ENCODE data around the gene KIF16B. TPM values are rescaled to one million over a fixed set of nuclear protein-coding genes. Genes with fewer than 3 reads are reported as not detected.
A peak's percentile ranks its signal among the peaks of the same experiment; 100 is the strongest.

KIF16B gene, protein sequence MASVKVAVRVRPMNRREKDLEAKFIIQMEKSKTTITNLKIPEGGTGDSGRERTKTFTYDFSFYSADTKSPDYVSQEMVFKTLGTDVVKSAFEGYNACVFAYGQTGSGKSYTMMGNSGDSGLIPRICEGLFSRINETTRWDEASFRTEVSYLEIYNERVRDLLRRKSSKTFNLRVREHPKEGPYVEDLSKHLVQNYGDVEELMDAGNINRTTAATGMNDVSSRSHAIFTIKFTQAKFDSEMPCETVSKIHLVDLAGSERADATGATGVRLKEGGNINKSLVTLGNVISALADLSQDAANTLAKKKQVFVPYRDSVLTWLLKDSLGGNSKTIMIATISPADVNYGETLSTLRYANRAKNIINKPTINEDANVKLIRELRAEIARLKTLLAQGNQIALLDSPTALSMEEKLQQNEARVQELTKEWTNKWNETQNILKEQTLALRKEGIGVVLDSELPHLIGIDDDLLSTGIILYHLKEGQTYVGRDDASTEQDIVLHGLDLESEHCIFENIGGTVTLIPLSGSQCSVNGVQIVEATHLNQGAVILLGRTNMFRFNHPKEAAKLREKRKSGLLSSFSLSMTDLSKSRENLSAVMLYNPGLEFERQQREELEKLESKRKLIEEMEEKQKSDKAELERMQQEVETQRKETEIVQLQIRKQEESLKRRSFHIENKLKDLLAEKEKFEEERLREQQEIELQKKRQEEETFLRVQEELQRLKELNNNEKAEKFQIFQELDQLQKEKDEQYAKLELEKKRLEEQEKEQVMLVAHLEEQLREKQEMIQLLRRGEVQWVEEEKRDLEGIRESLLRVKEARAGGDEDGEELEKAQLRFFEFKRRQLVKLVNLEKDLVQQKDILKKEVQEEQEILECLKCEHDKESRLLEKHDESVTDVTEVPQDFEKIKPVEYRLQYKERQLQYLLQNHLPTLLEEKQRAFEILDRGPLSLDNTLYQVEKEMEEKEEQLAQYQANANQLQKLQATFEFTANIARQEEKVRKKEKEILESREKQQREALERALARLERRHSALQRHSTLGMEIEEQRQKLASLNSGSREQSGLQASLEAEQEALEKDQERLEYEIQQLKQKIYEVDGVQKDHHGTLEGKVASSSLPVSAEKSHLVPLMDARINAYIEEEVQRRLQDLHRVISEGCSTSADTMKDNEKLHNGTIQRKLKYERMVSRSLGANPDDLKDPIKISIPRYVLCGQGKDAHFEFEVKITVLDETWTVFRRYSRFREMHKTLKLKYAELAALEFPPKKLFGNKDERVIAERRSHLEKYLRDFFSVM (N-terminal part only)
- total RNA-seq: 10 to 100 TPM in 2 of 8 experiments, 1 to 10 TPM in 6; 4.5 to 11.7 (median 7.8) TPM

DNA sequence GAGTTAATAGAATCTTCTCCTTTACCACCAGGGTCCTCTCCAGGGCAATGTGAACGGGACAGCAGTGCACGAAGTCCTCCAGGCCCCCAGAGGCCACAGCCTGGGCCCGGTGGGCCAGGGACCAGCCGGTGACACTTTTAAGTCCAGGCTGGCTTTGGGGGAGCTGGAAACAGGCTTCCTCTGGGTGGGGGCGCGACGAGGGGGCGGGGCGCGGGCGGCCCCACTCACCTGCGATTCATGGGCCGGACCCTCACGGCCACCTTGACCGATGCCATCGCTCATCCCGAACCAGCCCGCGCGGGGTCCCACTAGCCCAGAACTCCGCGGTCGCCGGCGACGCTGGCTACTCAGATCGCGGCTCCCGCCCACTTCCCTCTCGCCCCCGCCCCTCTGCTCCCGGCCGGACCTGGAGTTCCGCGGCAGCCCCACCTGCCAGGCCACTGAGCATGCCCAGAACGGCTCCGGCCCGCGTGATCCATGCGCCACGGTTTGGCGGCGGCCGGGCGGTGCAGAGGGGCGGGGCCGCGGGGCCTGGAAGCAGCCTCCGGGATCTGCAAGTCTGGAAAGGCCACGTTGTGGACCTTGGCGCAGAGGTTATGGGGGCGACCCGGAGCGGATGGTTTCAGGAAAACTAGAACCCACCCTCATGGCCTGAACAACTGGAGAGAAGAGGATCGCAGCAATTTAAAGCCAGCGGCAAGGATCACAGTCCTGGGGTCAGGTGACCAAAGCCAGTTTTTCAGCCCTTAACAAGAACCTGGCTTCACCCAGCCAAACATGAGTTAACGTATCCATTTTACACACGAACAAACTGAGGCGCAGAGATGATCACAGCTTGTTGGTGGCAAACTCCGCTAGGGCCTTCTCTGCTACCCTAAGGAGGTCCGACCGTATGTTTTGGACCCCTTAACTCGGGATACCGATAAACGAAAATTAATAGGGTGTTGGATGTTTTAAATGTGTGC lies at the start of gene KIF16B:
KIF16B (minus strand) TSS at position 448 of the 965 bp plus-strand sequence; CDS start at position 275, 173 bp downstream.
- peak within 1 kb of the TSS in 1 of 2 donors; percentile 15 for H3K27ac ChIP-seq
- WGBS, 10 experiments: 15 to 100% (median 63%) methylated on average over 1 to 13 of the region's 65 CpGs
- no peaks in the 10 kb centered on the region for H3K4me1 ChIP-seq (replicated peaks in 1 of 2)
- ATAC-seq (replicated peaks in 6 of 8): peak; percentile 70 to 93 (median 88)
- H3K4me3 ChIP-seq: peak within 1 kb of the TSS; percentile 39 to 75 (median 58)
- in situ Hi-C loops (cut with MboI; ENCODE audit: low pct_unique_long_range_greater_than_20kb in 2 of 9, low sequenced_read_pairs in 9 of 9, unreplicated experiment in 9 of 9): no loop called here

DNA sequence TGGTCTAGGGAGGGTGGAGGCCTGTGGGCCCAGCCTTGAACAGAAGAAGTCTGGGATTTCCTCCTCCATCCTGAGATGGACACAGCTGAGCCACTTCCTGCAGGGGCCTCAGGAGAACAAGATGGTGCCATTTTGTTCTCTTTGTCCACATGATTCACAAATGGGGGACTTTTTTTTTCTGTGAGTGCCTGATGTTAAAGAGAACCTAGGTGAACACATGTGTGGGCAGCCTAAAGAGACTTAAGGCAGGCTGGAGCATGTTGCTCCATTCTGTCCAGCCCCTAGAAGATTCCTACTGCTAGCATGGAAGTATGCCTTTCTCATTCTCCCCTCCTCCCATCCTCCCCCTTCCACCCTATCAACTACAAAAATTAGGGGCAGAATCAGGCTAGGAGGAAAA lies 49.3 kb upstream of the KIF16B start:
- ATAC-seq (replicated peaks in 6 of 8): no peak
- no peak overlapping the region for H3K27ac ChIP-seq
- peaks cover 0 to 4% of the 10 kb centered on the region in 2 donors for H3K4me1 ChIP-seq (replicated peaks in 1 of 2)
- in situ Hi-C loops (cut with MboI; ENCODE audit: low pct_unique_long_range_greater_than_20kb in 2 of 9, low sequenced_read_pairs in 9 of 9, unreplicated experiment in 9 of 9): no loop called here
- no peak overlapping the region for H3K4me3 ChIP-seq

DNA sequence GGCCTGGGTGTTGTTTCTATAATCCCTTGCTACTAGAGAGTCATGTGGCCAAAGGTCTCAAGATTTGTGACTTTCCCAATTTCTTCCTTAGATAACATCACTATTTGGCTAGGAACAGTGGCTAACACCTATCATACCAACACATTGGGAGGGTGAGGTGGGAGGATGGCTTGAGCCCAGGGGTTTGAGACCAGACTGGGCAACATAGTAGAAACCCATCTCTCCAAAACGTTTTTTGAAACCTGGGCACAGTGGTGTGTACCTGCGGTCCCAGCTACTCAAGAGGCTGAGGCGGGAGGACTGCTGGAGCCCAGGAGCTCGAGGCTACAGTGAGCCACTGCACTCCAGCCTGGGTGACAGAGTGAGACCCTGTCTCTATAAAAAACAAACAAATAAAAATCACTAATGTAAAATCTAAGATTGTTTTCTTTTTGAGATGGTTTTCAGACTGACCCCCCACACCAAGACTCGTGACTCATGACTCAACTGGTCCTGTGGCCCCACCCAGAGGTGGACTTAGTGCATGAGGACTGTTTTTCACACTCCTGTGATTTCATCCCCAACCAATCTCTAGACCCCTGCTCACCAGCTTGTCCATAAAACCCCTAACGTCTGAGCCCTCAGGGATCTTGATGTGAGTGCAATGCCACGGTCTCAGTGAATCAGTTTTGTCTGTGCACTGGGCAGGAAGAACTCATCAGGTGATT lies 48.3 kb upstream of the KIF16B start:
- in situ Hi-C loops (cut with MboI; ENCODE audit: low pct_unique_long_range_greater_than_20kb in 2 of 9, low sequenced_read_pairs in 9 of 9, unreplicated experiment in 9 of 9): no loop called here
- H3K4me1 ChIP-seq (replicated peaks in 1 of 2): peaks cover 0 to 4% of the 10 kb centered on the region in 2 donors
- no peak overlapping the region for H3K27ac ChIP-seq
- H3K4me3 ChIP-seq: no peak overlapping the region
- WGBS, 10 experiments: 40 to 83% (median 60%) methylated on average over 2 to 5 of the region's 7 CpGs; no CpG with 5 or more reads in 3 of the 10 experiments
- ATAC-seq (replicated peaks in 6 of 8): peak in 2 of 8 experiments; percentile 54 to 56

DNA sequence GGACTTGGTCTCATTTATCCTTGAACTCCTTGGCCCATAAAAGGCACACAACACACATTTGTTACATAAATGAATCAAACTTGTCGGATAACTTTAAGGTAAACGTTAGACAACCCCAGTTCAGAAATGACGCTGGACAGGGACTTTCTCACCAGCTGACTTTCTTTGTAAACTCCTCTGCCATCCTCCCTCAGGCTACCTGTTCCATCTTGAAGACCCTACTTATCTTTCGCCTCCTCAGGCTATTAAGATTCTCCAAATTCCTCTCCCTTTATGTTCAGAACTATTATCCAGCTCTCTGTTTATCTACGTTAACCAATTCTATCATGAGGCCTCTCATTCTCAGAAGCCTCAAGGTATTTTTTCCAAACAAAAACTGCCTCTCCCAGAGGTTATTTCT lies 47.7 kb upstream of the KIF16B start:
- Histone ChIP-seq H3K27ac (no peak overlapping the region), H3K4me1 (replicated peaks in 1 of 2) (peaks cover 0 to 4% of the 10 kb centered on the region in 2 donors), H3K4me3 (no peak overlapping the region)
- no peak for ATAC-seq (replicated peaks in 6 of 8)
- in situ Hi-C loops (cut with MboI; ENCODE audit: low pct_unique_long_range_greater_than_20kb in 2 of 9, low sequenced_read_pairs in 9 of 9, unreplicated experiment in 9 of 9): no loop called here
- WGBS, 10 experiments: 30 to 100% (median 83%) methylated on average over 1 to 5 of the region's 5 CpGs; no CpG with 5 or more reads in 1 of the 10 experiments

DNA sequence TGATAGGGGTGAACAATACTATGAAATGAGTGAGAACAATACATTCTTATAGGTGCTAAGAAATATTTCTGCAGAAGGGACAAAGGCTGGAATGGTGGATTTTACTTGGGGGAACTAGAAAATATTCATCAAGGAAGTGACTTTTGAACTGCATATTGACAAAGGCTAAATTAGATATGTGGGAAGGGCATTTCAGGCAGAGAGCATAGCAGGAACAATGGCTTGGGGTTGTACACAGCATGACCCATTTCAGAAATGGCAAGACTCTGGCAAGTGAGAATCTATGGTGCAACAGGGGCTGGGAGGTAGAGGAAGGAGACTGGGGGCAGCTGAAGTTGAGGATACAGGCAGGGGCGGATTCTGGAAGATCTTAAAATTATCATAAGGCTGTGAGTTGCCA lies 46.7 kb upstream of the KIF16B start:
- Histone ChIP-seq H3K4me1 (replicated peaks in 1 of 2) (peaks cover 0 to 11% of the 10 kb centered on the region in 2 donors), H3K27ac (no peak overlapping the region), H3K4me3 (no peak overlapping the region)
- 25 to 100% (median 69%) methylated on average over 1 of the region's 1 CpG; no CpG with 5 or more reads in 6 of the 10 experiments for WGBS, 10 experiments
- ATAC-seq (replicated peaks in 6 of 8): no peak
- in situ Hi-C loops (cut with MboI; ENCODE audit: low pct_unique_long_range_greater_than_20kb in 2 of 9, low sequenced_read_pairs in 9 of 9, unreplicated experiment in 9 of 9): no loop called here

DNA sequence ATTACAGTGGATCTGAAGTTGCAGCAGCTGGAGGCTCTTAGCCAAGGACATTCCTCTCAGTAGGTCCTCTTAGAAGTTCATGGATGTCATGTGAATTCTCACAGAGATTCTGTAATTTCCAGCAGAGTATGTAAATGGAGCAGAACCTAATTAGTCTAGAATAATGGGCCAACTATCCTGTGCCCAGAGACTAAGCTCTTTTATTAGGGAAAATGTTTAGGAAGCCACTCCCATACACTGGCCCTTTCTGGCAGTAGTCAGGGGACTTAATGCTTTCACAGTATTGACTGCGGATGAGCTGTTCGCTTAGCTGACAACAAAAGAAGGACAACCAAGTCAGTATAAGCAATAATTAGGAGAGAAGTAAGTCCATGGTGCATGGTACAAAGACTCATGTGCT lies 43.8 kb upstream of the KIF16B start:
- no peak overlapping the region for H3K27ac ChIP-seq
- WGBS, 10 experiments: 65 to 100% (median 82%) methylated on average over 1 to 2 of the region's 2 CpGs; no CpG with 5 or more reads in 2 of the 10 experiments
- no peak overlapping the region for H3K4me3 ChIP-seq
- H3K4me1 ChIP-seq (replicated peaks in 1 of 2): peaks cover 0 to 11% of the 10 kb centered on the region in 2 donors
- in situ Hi-C loops (cut with MboI; ENCODE audit: low pct_unique_long_range_greater_than_20kb in 2 of 9, low sequenced_read_pairs in 9 of 9, unreplicated experiment in 9 of 9): no loop called here
- ATAC-seq (replicated peaks in 6 of 8): peak in 1 of 8 experiments; percentile 47

DNA sequence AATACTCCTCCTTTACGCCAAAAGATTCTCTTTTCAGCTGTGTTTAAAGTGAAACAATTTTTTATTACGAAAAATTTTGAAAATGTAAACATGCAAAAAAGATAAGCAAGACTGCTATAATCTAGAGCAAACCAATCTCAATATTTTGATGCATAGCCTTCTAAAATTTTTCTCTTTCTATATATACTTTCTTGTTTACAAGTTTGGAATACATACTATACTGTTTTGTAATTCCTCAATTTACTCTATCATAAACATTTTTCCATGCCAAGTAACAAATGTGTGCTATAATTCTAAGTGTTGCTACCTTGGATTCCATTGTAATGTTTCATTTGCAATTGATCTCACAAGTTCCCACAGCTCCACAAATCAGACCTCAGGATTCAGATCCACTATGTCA lies 43.1 kb upstream of the KIF16B start:
- Histone ChIP-seq H3K4me1 (replicated peaks in 1 of 2) (peaks cover 0 to 11% of the 10 kb centered on the region in 2 donors), H3K4me3 (no peak overlapping the region), H3K27ac (no peak overlapping the region)
- in situ Hi-C loops (cut with MboI; ENCODE audit: low pct_unique_long_range_greater_than_20kb in 2 of 9, low sequenced_read_pairs in 9 of 9, unreplicated experiment in 9 of 9): no loop called here
- WGBS, 10 experiments: 0 to 100% (median 71%) methylated on average over 1 to 2 of the region's 2 CpGs
- ATAC-seq (replicated peaks in 6 of 8): no peak

DNA sequence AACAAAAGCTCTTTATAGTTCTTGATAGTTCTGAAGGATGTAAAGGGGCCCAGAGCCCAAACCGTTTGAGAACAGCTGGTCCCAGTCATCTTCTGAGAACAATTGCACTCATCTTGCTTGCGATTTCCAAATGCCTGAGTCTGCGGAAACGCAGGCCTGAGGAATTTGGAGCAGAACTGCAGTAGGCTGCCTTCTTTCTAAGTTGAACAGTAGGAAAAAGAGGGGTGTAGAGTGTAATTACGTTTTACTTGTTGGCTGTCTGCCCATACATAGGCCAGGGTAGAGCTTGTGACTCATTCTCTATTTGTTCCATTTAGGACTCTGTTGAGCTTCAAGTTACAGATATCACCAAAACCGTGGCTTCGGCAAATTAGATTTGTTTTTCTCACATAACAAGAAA lies 42.0 kb upstream of the KIF16B start:
- in situ Hi-C loops (cut with MboI; ENCODE audit: low pct_unique_long_range_greater_than_20kb in 2 of 9, low sequenced_read_pairs in 9 of 9, unreplicated experiment in 9 of 9): no loop called here
- no peak overlapping the region for H3K27ac ChIP-seq
- peak in 6 of 8 experiments; percentile 11 to 82 (median 66) for ATAC-seq (replicated peaks in 6 of 8)

DNA sequence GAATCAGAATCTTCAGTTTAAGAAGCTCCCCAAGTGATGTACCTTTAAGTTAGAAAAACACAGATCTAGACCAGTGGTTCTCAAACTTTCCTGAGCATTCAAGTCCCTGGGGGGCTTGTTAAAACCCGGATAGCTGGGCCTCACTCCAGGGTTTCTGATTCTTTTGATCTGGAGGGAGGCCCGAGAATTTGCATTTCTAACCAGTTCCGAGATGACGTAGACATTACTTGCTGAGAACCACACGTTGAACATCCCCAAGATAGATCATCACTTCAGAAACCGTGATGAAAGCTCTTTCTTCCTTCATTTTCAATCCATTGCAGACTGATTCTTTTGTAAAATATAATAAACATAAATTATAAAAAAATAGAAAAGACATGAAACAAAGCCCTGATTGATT lies 40.7 kb upstream of the KIF16B start:
- ATAC-seq (replicated peaks in 6 of 8): no peak
- in situ Hi-C loops (cut with MboI; ENCODE audit: low pct_unique_long_range_greater_than_20kb in 2 of 9, low sequenced_read_pairs in 9 of 9, unreplicated experiment in 9 of 9): no loop called here

More for the DNA sequence above, 42.0 kb upstream of the KIF16B start:
- peaks cover 0 to 11% of the 10 kb centered on the region in 2 donors for H3K4me1 ChIP-seq (replicated peaks in 1 of 2)
- H3K4me3 ChIP-seq: no peak overlapping the region
- 0 to 64% (median 50%) methylated on average over 1 to 7 of the region's 7 CpGs; no CpG with 5 or more reads in 1 of the 10 experiments for WGBS, 10 experiments

DNA sequence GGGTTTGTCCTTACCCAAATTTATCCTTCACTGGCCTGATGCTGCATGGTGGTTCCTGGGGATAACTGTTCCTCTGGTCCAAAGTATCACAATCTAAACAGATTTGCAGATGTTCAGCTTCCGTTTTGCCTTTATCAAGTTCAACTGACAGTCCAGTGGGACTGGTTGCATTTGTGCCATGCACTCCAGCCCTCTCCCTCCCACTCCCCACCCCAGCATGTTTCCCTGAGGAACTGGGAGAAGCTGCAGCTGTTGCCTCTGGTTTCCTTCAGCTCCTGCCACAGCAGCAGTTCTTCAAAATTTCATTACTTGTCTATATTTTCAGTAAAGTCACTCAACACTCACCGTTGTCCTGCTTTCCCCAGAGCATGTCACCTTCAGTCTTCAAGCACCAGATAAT lies 39.5 kb upstream of the KIF16B start:
- no peak for ATAC-seq (replicated peaks in 6 of 8)
- Histone ChIP-seq H3K4me1 (replicated peaks in 1 of 2) (peaks cover 18 to 23% of the 10 kb centered on the region in 2 donors), H3K4me3 (no peak overlapping the region), H3K27ac (no peak overlapping the region)
- in situ Hi-C loops (cut with MboI; ENCODE audit: low pct_unique_long_range_greater_than_20kb in 2 of 9, low sequenced_read_pairs in 9 of 9, unreplicated experiment in 9 of 9): no loop called here
- WGBS, 10 experiments: 0 to 100% (median 84%) methylated on average over 1 to 2 of the region's 2 CpGs; no CpG with 5 or more reads in 5 of the 10 experiments

More for the DNA sequence above, 40.7 kb upstream of the KIF16B start:
- Histone ChIP-seq H3K4me1 (replicated peaks in 1 of 2) (peaks cover 5 to 11% of the 10 kb centered on the region in 2 donors), H3K27ac (no peak overlapping the region), H3K4me3 (no peak overlapping the region)
- 6 to 72% (median 40%) methylated on average over 1 to 6 of the region's 6 CpGs for WGBS, 10 experiments

DNA sequence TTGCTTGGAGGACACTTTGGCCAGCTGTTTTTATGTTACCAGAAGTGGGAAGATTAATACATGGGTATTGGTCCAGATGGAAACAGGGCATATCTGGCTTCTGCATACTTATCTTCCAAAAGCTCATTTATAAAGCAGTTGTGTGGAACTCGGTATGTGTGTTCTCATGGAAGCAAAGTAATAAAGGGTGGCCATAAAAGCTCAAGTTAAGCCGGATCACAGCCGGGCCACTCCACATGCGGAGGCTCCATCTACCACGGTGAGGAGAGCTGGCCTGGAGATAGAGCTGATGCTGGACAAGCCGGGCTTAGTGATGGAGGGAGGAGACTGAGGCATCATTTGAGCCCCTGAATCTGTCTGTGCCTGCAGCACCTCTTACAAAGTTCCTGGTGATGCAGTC lies 38.6 kb upstream of the KIF16B start:
- H3K27ac ChIP-seq: no peak overlapping the region
- WGBS, 10 experiments: 37 to 100% (median 91%) methylated on average over 2 to 5 of the region's 6 CpGs; no CpG with 5 or more reads in 6 of the 10 experiments
- no peak for ATAC-seq (replicated peaks in 6 of 8)
- no peak overlapping the region for H3K4me3 ChIP-seq
- peaks cover 26 to 30% of the 10 kb centered on the region in 2 donors for H3K4me1 ChIP-seq (replicated peaks in 1 of 2)
- in situ Hi-C loops (cut with MboI; ENCODE audit: low pct_unique_long_range_greater_than_20kb in 2 of 9, low sequenced_read_pairs in 9 of 9, unreplicated experiment in 9 of 9): no loop called here
